Panc1 (cell line): ENCODE measurements around the gene MEGF6.

ENCODE experiments used
- CTCF ChIP-seq: fragments of 450-650 bp; IDR thresholded peaks from 2 replicates; pipeline ENCODE4 v1.5.1; 2017; ENCODE audit warnings: mild to moderate bottlenecking
- POLR2AphosphoS5 ChIP-seq: IDR thresholded peaks from 2 replicates; pipeline ENCODE4 v1.6.1; 2012; ENCODE audit warnings: mild to moderate bottlenecking, low read depth, low read length, moderate library complexity
- REST ChIP-seq, 2 experiments: IDR thresholded peaks; 2 replicates each; pipeline ENCODE4 v1.6.1; 2011 to 2012; ENCODE audit warnings: low read depth in 2 of 2, control low read depth in 1 of 2, low read length in 1 of 2, mild to moderate bottlenecking in 1 of 2, moderate library complexity in 1 of 2; ENCODE audit not compliant: insufficient read depth in 1 of 2

DNA sequence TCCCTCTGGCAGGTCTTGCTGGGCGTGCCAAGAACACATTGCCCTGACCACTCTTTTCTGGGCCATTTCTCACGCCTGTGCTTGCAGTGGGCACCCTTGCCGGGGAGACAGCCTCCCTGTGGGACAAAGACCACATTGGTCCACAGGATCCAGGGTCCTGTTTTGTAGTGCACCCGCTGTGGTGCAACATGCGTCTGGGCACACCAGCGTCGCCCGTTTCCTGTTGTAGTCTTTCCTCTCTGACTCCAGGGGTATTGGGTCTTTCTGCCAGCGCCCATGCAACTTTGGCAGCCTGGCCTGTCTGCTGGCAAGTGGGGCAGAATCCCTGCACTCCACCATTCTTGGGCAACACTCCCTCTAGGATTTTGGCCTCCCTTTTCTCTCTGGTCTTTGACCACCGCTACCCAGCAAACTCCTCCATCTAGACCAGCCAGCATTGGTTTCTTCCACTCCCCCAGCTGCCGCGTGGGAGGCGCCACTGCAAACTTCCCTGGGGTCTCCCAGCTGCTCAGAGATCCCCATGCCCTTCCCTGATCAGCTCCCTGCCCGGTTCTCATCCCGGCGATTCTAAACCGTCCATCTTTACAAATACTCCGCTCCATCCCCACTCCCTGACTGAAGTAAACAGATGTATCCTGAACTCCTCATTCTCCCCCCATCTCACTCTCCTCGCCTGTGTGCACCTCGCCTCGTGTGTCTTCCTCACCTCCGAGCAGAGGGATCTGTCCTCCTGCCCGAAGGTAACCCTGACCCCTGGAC lies 12.3 kb upstream of the MEGF6 start:
- TF ChIP-seq POLR2AphosphoS5 = no peak
- TF ChIP-seq CTCF = no peak
- TF ChIP-seq REST (IDR thresholded peaks at IDR 0.05; ENCODE audit: insufficient read depth in 1 of 2, low read depth in 2 of 2, low read length in 1 of 2) = no peak
